Glutamatergic neuron (in vitro differentiated cells): ENCODE data around the gene ASXL1. TPM values are rescaled to one million over a fixed set of nuclear protein-coding genes. Genes with fewer than 3 reads are reported as not detected.

ENCODE experiments used
- DNase-seq: peaks from one replicate; pipeline ENCODE4 v3.0.0; 2022
- H3K27ac Mint-ChIP-seq: one replicate; pipeline ENCODE4 v1.8.0; 2020; ENCODE audit warnings: mild to moderate bottlenecking, mixed read lengths, inconsistent platforms; ENCODE audit not compliant: unreplicated experiment
- H3K27me3 Mint-ChIP-seq: one replicate; pipeline ENCODE4 v1.8.0; 2020; ENCODE audit warnings: mild to moderate bottlenecking, moderate library complexity, mixed read lengths, inconsistent platforms; ENCODE audit not compliant: unreplicated experiment
- H3K36me3 Mint-ChIP-seq: one replicate; pipeline ENCODE4 v1.8.0; 2020; ENCODE audit warnings: mild to moderate bottlenecking, mixed read lengths, inconsistent platforms; ENCODE audit not compliant: unreplicated experiment
- H3K4me1 Mint-ChIP-seq: one replicate; pipeline ENCODE4 v1.8.0; 2020; ENCODE audit warnings: mild to moderate bottlenecking, low read depth, mixed read lengths, inconsistent platforms; ENCODE audit not compliant: unreplicated experiment
- H3K4me3 Mint-ChIP-seq: one replicate; pipeline ENCODE4 v1.8.0; 2020; ENCODE audit warnings: mild to moderate bottlenecking, mixed read lengths, inconsistent platforms; ENCODE audit not compliant: unreplicated experiment
- H3K9me3 Mint-ChIP-seq: one replicate; pipeline ENCODE4 v1.8.0; 2020; ENCODE audit warnings: mild to moderate bottlenecking, moderate library complexity, mixed read lengths, inconsistent platforms; ENCODE audit not compliant: unreplicated experiment
- CTCF ChIP-seq: fragments of 200-600 bp; sonication (generic); IDR thresholded peaks from one replicate; pipeline ENCODE4 v1.5.0; 2021; ENCODE audit not compliant: partially characterized antibody, unreplicated experiment
- total RNA-seq: library from RNA; stranded (reverse); fragmentation: NEBNext Ultra II Directional; extraction: Animal tissue kit (Norgen Biotek cat#: 25700); gene quantifications from one replicate; pipeline ENCODE4 v1.2.1, GENCODE V29; 2021; ENCODE audit not compliant: unreplicated experiment

The ASXL1 gene
- total RNA-seq, 1 donor from 2014 or later, result 85.1 TPM

DNA sequence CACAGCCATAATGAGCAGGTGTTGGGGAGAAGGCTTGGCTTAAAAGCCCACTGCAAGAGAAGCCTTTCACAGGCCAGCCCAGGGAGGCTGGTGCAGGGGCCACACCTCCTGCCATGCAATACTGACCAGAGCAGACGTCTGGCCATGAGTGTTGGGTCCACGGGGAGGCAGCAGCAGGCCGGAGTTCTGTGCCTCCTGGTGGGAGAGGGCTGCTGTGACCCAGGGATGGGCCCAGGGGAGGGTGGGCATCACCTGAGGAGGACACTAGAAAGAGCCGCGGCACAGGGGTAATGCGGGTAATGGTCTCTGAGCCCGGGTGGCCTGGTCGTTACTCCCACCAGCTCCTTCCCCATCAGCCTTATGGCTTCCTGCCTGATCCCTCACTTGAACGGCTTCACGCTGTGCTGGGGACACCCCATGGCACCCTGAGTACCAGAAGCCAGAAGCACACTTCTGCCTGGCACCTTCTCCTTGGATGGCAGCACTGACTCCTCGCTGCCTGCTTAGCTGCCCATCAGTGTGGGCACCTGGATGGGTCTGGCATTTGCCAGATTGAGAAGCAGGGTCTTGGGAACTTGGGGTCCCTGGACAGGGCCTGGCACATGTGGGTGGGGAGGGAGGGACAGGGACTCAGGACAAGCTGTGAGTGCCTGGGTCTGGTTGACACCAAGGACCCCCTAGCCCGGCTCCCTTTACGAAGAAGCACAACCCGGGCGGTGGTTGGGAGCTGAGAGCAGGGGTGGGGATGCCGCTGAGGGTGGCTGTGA is 108.8 kb downstream of the ASXL1 start:
- peaks cover 25% of the 10 kb centered on the region for H3K4me1 Mint-ChIP-seq
- H3K36me3 Mint-ChIP-seq, result peaks cover 6% of the 10 kb centered on the region
- no peak for DNase-seq
- no peak overlapping the region for H3K4me3 Mint-ChIP-seq
- H3K9me3 Mint-ChIP-seq, result peaks cover 14% of the 10 kb centered on the region
- H3K27ac Mint-ChIP-seq, result no peak overlapping the region
- no peak for TF ChIP-seq CTCF
- peaks cover 16% of the 10 kb centered on the region for H3K27me3 Mint-ChIP-seq

DNA sequence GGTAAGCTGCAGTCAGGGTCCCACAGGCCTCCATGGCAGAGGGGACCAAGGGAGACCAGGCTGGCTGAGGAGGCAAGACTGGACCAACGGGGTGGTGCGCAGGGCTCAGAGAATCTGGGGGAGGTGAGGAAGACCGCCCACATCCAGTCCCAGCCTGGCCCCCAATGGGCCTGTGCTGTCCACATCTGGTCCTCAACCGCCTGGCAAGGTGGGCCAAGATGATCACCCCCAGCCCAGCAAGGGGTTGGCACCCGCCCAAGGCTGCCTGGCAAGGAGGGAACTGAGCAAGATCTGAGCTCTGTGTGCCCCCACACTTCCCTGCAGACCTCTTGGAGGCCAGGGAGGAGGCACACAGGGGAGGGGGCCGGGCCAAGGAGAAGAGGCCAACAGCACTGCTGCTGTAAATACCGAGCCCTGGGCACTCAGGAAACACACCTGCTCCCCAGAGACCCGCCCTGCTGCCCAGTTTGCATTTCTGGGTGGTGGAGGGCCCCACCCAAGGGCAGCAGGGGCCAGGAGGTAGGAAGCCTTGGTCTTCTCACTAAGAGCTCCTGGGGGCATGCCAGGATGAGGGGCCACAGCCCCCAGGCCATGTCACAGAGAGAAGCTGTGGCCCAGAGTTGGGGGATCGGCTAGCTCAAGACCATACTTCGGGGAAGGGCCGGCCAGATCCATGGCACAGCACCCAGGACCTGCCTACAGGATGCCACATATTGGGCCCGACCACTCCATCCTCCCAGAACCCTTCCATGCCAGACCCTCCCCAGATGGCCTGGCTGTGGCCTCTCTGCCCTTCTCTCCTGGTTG is 109.6 kb downstream of the ASXL1 start:
- Mint-ChIP-seq H3K36me3 (peaks cover 6% of the 10 kb centered on the region), H3K27me3 (peaks cover 18% of the 10 kb centered on the region), H3K4me3 (no peak overlapping the region), H3K4me1 (peaks cover 21% of the 10 kb centered on the region), H3K9me3 (peaks cover 14% of the 10 kb centered on the region), H3K27ac (no peak overlapping the region)
- no peak for DNase-seq
- TF ChIP-seq CTCF, result no peak

DNA sequence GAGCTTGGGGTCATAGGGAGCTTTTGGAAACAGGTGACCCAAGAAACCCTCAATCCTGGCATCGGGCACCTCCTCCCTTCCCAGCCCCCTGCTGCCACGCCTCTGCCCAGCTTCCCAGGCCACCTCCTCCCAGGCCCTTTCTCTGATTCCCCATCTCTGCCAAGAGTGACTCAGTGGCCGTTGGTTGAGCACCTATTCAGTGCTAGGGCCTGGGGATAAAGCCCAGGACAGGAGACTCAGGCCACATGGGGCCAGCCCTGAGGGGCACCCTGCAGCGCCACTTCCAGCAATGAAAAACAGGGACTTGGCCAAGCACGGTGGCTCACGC is 110.1 kb downstream of the ASXL1 start:
- no peak overlapping the region for H3K27ac Mint-ChIP-seq
- DNase-seq, result no peak
- peaks cover 16% of the 10 kb centered on the region for H3K9me3 Mint-ChIP-seq
- H3K4me3 Mint-ChIP-seq, result no peak overlapping the region
- TF ChIP-seq CTCF, result no peak
- peaks cover 18% of the 10 kb centered on the region for H3K27me3 Mint-ChIP-seq
- H3K4me1 Mint-ChIP-seq, result peaks cover 23% of the 10 kb centered on the region
- H3K36me3 Mint-ChIP-seq, result peaks cover 6% of the 10 kb centered on the region

DNA sequence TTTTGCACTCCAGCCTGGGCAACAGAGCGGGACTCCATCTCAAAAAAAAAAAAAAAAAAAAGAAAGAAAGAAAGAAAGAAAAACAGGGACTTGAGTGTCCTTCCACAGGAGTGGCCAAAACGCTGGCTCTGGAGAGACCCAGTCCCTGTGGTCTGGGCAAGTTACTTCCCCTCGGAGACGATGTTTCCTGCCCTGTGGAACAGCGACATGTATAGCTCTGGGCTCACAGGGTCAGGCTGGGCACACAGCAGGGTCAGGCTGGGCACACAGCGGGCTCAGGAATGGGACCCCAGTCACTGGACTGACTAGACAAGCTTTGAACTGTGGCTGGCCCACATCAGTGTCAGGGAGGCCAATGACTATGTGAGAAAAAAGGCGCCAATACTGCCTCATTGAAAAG is 110.7 kb downstream of the ASXL1 start:
- peaks cover 22% of the 10 kb centered on the region for H3K27me3 Mint-ChIP-seq
- peaks cover 6% of the 10 kb centered on the region for H3K36me3 Mint-ChIP-seq
- no peak for TF ChIP-seq CTCF
- DNase-seq, result no peak
- H3K9me3 Mint-ChIP-seq, result peaks cover 20% of the 10 kb centered on the region
- no peak overlapping the region for H3K27ac Mint-ChIP-seq
- peaks cover 24% of the 10 kb centered on the region for H3K4me1 Mint-ChIP-seq
- H3K4me3 Mint-ChIP-seq, result no peak overlapping the region
